ACC112 (cell line): ENCODE measurements around the gene SMG9.
A peak's percentile ranks its signal among the peaks of the same experiment; 100 is the strongest.

Source experiments
- H2AFZ ChIP-seq: fragments of 200-600 bp; sonication (generic); one replicate; pipeline ENCODE4 v1.6.0; 2017; ENCODE audit warnings: antibody characterized with exemption, low read length; ENCODE audit not compliant: unreplicated experiment
- H3K27ac ChIP-seq: fragments of 200-600 bp; sonication (generic); 2 replicates; pipeline ENCODE4 v1.5.1; 2014; ENCODE audit warnings: low read depth, mild to moderate bottlenecking, antibody characterized with exemption, low read length, moderate library complexity
- H3K27me3 ChIP-seq: fragments of 200-600 bp; sonication (generic); 2 replicates; pipeline ENCODE4 v1.6.1; 2014; ENCODE audit warnings: mild to moderate bottlenecking, antibody characterized with exemption, low read length, moderate library complexity, mixed read lengths; ENCODE audit not compliant: insufficient read depth
- H3K36me3 ChIP-seq: fragments of 200-600 bp; sonication (generic); 2 replicates; pipeline ENCODE4 v1.6.1; 2016; ENCODE audit warnings: mild to moderate bottlenecking, antibody characterized with exemption, low read length, moderate library complexity, mixed read lengths; ENCODE audit not compliant: insufficient read depth
- H3K4me1 ChIP-seq: fragments of 200-600 bp; sonication (generic); one replicate; pipeline ENCODE4 v1.6.1; 2016; ENCODE audit warnings: low read length, mixed read lengths; ENCODE audit not compliant: insufficient read depth, unreplicated experiment, control insufficient read depth
- H3K4me3 ChIP-seq: fragments of 200-600 bp; sonication (generic); 2 replicates; pipeline ENCODE4 v1.5.1; 2014; ENCODE audit warnings: mild to moderate bottlenecking, low read depth, low read length
- H3K79me2 ChIP-seq: fragments of 200-600 bp; sonication (generic); one replicate; pipeline ENCODE4 v1.6.0; 2016; ENCODE audit warnings: low read length; ENCODE audit not compliant: control insufficient read depth, unreplicated experiment, insufficient read depth

SMG9 gene

DNA sequence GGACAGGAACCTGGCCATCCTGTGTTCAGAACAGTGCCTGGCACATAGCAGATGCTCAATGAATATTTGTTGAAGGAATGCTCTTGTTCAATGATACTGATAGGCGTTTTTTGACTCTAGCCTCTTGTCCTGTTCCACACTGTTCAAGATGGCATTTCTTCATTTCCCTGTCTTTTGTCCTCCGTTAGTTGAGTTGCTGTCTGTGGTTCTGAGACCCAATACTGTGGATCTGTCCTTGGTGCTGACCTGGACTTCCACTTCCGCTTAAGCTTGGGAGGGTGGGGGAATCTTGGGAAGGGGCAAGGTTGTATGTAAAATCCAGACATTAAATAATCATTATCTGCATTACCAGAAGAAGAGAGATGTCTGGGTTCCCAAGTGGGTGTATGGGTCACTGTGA, 34.3 kb upstream of the SMG9 start:
- Histone ChIP-seq H3K4me3 (no peak overlapping the region), H3K27ac (no peak overlapping the region), H3K79me2 (no peaks in the 10 kb centered on the region), H3K36me3 (no peaks in the 10 kb centered on the region), H2AFZ (no peak overlapping the region), H3K4me1 (peaks cover 8% of the 10 kb centered on the region), H3K27me3 (peaks cover 16% of the 10 kb centered on the region)

DNA sequence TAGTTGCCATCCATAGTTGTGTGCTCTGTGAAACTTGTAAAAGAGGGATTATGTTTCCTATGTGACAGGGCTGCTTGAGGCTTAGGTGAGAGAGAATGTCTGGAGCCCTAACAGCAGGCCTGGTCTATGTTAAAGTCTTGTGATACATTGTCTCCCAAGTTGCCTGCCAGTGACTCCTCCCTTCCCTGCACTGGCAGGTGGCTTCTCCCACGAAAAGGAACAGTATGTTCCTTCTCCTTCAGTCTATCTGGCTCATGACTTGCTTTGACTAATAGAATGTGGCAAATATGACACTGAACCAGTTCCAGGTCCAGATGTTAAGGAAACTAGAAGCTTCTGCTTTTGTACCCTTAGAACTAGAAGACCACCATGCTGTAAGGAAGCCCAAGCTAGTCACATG, 31.9 kb upstream of the SMG9 start:
- H3K4me1 ChIP-seq: peaks cover 8% of the 10 kb centered on the region

DNA sequence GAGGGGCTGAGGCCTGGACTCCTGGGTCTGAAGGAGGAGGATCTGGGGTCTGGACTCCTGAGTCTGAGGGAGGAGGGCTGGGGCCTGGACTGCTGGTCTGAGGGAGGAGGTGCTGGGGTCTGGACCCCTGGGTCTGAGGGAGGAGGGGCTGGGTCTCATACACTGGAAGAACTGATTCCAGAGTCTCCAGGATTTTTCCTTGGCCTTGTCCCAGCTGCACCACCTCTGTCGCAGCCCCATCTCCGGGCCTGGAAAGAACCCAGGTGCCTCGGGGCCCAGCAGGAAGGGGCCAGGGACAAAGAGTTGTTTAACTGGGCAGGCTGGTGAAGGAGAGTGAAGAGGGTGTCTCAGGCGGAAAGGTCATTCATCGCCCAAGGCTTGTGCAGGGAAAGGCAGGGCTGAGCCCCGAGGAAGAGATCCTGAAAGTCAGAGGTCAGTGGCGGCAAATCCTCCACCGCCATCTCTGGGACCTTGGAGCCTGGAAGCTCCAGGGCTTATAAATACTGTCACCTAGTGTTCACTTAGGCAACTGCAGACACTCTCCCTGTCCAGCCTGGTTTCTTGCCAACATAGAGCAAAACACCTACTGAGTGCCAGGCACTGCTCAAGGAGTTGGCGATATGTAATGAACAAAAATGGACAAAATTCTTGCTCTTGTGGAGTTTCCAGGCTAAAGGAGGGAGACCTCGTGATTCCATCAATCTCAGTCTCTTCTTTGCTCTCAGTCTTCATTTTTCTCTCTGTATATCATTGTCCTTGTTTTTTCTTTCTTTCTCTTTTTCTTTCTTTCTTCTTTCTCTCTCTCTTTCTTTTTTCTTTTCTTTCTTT, 30.4 kb upstream of the SMG9 start:
- Histone ChIP-seq H3K4me1 (peaks cover 20% of the 10 kb centered on the region), H3K79me2 (no peaks in the 10 kb centered on the region), H3K4me3 (peak overlapping the region; percentile 25; the same call in 1 of the 2 replicates), H3K27ac (0 out of 2 replicates have a peak overlapping the region, but pooled peaks have one; percentile 13), H2AFZ (peak overlapping the region; percentile 21), H3K36me3 (no peaks in the 10 kb centered on the region), H3K27me3 (no peaks in the 10 kb centered on the region)

More for the DNA sequence above, 31.9 kb upstream of the SMG9 start:
- Histone ChIP-seq H3K79me2 (no peaks in the 10 kb centered on the region), H3K27ac (no peak overlapping the region), H3K4me3 (no peak overlapping the region), H2AFZ (no peak overlapping the region), H3K27me3 (peaks cover 5% of the 10 kb centered on the region; the same call in 1 of the 2 replicates), H3K36me3 (no peaks in the 10 kb centered on the region)

DNA sequence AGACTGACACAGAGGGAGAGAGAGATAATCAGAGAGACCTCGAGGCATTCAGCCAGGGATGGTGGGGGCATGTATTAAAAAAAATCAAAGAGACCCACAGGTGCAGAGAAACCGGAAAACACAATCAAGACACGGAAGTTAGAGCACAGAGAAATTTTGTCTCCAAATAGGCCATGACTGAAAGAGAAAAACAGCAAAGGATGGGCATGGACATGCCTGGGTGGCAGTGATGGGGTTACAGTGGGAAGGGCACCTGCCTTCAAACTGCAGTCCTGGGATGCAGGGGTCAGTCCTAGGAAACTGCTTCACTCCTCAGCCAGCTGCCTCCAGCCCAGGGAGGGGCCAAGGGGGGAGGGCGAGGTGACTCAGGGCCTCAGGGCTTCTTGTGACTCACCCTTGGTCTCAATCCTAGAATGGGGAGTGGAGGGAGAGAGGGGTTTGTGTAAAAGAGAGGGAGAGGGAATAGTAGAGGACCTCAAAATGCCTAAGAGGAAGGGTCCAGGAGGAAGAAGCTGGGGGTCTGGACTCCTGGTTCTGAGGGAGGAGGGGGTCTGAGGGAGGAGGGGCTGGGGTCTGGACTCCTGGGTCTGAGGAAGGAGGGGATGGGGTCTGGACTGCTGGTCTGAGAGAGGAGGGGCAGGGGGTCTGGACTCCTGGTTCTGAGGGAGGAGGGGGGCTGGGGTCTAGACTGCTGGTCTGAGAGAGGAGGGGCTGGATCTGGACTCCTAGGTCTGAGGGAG, 29.6 kb upstream of the SMG9 start:
- Histone ChIP-seq H3K27me3 (no peaks in the 10 kb centered on the region), H3K27ac (0 out of 2 replicates have a peak overlapping the region, but pooled peaks have one; percentile 13), H3K36me3 (no peaks in the 10 kb centered on the region), H3K4me3 (no peak overlapping the region), H3K4me1 (peaks cover 20% of the 10 kb centered on the region), H2AFZ (no peak overlapping the region), H3K79me2 (peaks cover 4% of the 10 kb centered on the region)

DNA sequence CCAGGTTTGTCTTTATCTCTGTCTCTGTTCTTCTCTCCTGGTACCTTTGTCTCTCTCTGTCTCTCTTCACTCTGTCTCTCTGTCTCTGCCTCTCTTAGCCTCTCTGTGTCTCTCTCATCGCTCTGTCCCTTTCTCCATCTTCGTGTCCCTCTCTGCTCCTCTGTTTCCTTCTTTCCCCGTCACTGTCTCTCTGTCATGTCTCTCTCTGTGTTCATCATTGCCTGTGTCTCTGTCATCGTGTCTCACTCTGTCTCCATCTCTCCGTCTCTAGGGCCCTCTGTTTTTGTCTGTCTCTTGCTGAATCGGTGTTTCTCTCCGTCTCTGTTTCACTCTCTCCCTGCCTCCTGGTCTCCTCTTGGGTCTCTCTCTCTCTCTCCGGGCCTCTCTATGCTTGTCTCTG, 28.9 kb upstream of the SMG9 start:
- no peak overlapping the region for H3K27ac ChIP-seq
- H3K4me1 ChIP-seq: peaks cover 20% of the 10 kb centered on the region
- H3K4me3 ChIP-seq: no peak overlapping the region

DNA sequence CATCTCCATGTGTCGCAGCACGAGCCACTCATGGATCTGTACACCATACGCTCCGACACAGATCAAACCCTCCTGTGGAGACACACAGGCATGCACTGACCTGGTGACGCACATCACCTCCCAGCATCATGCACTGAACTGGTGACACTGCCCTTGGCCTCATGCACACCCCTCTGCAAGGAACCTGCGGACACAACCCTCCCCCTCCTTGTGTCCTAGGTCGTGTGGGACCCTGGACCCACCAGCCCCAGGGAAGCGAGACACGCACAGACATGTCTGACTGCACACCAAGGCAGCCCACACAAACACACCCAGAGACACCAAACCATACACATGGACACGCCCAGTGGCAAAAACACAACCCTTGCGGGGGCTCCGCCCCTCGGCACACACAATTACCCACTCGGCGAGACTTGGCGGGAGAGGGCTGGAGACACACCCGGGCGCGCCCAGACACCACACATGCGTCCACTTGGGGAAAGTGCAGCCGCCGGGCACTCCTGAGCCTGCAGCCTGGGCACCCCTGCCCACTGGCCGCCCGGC, 28.0 kb upstream of the SMG9 start:
- Histone ChIP-seq H3K4me1 (peaks cover 24% of the 10 kb centered on the region), H3K4me3 (no peak overlapping the region)

More for the DNA sequence above, 28.9 kb upstream of the SMG9 start:
- H2AFZ ChIP-seq: no peak overlapping the region
- H3K36me3 ChIP-seq: no peaks in the 10 kb centered on the region
- H3K27me3 ChIP-seq: no peaks in the 10 kb centered on the region
- peaks cover 4% of the 10 kb centered on the region for H3K79me2 ChIP-seq

DNA sequence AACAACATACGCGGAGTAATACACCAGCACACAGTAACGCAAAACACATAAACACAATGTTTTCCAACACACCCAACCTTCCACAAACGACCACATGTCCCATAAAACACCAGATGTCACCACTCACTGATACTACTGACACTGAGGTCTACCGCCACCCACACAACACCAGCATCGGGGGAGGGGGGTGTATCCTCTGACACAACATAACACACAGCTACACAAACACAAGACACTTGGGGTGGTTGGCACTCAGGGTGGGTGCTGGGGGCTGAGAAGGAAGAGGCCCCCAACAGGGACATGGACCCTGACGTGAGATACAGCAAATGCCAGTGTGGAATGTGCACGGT, 27.5 kb upstream of the SMG9 start:
- Histone ChIP-seq H3K27me3 (no peaks in the 10 kb centered on the region), H3K27ac (no peak overlapping the region), H3K4me3 (no peak overlapping the region), H3K4me1 (peaks cover 28% of the 10 kb centered on the region), H3K79me2 (peaks cover 4% of the 10 kb centered on the region), H2AFZ (no peak overlapping the region), H3K36me3 (no peaks in the 10 kb centered on the region)

More for the DNA sequence above, 28.0 kb upstream of the SMG9 start:
- H3K79me2 ChIP-seq: peaks cover 4% of the 10 kb centered on the region
- no peaks in the 10 kb centered on the region for H3K36me3 ChIP-seq
- H3K27ac ChIP-seq: no peak overlapping the region
- no peaks in the 10 kb centered on the region for H3K27me3 ChIP-seq
- H2AFZ ChIP-seq: no peak overlapping the region

DNA sequence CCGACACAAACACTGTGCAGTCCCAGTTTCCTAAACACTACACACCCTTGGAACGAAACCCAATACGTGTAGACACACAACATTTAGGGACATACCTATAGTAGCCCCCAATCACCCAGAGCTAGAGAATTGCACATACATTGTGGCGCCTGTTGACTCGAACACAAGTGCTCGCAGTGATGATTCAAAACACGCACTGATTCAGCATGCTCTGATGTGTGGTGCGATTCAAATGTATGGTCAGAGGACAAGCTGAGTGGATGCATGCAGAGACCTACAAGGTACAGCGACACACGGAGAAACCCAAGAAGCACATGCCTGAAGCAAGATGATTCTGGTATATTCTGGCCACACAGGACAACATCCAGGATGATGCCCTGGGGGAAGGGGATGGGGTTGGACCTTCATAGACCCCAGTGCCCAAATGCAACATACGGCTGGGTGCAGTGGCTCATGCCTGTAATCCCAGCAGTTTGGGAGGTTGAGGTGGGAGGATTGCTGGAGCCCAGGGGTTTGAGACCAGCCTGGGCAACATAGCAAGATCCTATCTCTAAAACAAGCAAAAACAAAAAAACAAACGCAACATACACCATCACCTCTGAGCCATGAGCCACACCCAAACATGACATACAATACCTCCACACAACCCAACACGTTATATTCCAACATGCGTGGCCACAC, 27.0 kb upstream of the SMG9 start:
- no peak overlapping the region for H3K27ac ChIP-seq
- no peak overlapping the region for H2AFZ ChIP-seq
- no peaks in the 10 kb centered on the region for H3K27me3 ChIP-seq
- peaks cover 28% of the 10 kb centered on the region for H3K4me1 ChIP-seq
- peaks cover 4% of the 10 kb centered on the region for H3K79me2 ChIP-seq
- H3K36me3 ChIP-seq: no peaks in the 10 kb centered on the region
- H3K4me3 ChIP-seq: peak overlapping the region; percentile 79; the same call in 1 of the 2 replicates

DNA sequence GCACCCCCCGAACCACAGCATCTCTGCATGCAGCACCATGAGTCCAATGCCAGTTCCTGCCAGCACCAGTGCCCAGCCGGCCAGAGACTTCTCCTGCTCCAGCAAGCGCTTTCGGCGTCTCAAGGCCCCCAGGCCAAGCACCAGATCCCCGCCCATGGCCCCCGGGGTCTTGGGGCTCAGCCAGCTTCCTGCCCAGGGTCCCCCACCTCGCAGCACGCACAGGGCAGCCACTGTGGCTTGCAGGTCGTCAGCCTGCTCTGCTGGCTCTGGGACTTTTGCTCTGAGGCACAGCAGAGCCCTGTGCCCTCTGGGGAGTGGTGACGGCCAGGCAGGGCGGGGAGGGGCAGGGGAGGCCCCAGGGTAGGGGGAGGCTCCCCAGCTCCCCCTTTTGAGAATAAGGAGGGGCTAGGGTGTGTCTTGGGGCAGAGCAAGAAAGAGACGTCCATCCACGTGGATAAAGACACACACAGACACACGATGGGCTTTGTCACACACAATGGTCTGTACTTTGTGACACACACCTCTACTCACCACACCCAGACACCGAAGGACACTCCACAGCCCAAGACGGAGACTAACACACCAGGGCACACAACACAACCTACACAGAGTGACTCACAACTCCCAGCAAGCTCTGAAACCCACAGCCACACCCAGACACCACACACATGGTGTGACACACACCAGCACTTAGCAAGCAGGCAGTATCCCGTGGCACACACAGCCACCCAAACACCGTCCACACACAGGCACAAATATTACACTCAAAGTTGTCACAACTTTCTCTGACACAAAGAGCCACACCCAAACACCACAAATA, 26.2 kb upstream of the SMG9 start, which contains the start of gene KCNN4:
Gene KCNN4 (minus strand): TSS at position 268 of the 820 bp plus-strand sequence. CDS start 112 bp downstream, at position 156.
- H2AFZ ChIP-seq: no peak within 1 kb of the TSS
- peak within 1 kb of the TSS; percentile 79 for H3K4me3 ChIP-seq

More for the DNA sequence above, 26.2 kb upstream of the SMG9 start, which contains the start of gene KCNN4:
- H3K27me3 ChIP-seq: no peaks in the 10 kb centered on the region
- peaks cover 28% of the 10 kb centered on the region for H3K4me1 ChIP-seq
- no peak within 1 kb of the TSS for H3K27ac ChIP-seq
- H3K36me3 ChIP-seq: no peaks in the 10 kb centered on the region
- peaks cover 4% of the 10 kb centered on the region for H3K79me2 ChIP-seq
